IPS-18c (cell line): ENCODE results near the gene TRIM29.
"Not testable (repeated sequence)": the region's sequence is repeated elsewhere in the genome, so short reads cannot be mapped to it uniquely, and the experiment has no call there.

ENCODE experiments used
- H3K4me3 ChIP-seq: 2 replicates; pipeline ENCODE4 v1.7.0; 2013; ENCODE audit warnings: low read depth, mild to moderate bottlenecking, low read length, moderate library complexity; ENCODE audit not compliant: insufficient read depth
- H3K9me3 ChIP-seq: one replicate; pipeline ENCODE4 v1.6.1; 2013; ENCODE audit warnings: mild to moderate bottlenecking, low read length, moderate library complexity; ENCODE audit not compliant: control insufficient read depth, insufficient read depth

Gene TRIM29

GRCh38 chr11:120146413-120147093 is 8.6 kb upstream of the TRIM29 start:
- Histone ChIP-seq H3K4me3 (no peak overlapping the region), H3K9me3 (no peaks in the 10 kb centered on the region)

- Histone ChIP-seq H3K4me3 (no peak overlapping the region), H3K9me3 (no peaks in the 10 kb centered on the region)
Observed at GRCh38 chr11:120144501-120144900, 6.6 kb upstream of the TRIM29 start.

- not testable (repeated sequence) for H3K9me3 ChIP-seq, H3K4me3 ChIP-seq
Observed at GRCh38 chr11:120143472-120143871, 5.6 kb upstream of the TRIM29 start.

GRCh38 chr11:120142441-120143100 is 4.7 kb upstream of the TRIM29 start:
- no peak overlapping the region for H3K4me3 ChIP-seq
- no peaks in the 10 kb centered on the region for H3K9me3 ChIP-seq

- H3K4me3 ChIP-seq: no peak overlapping the region
- no peaks in the 10 kb centered on the region for H3K9me3 ChIP-seq
Observed at GRCh38 chr11:120141768-120142423, 4.0 kb upstream of the TRIM29 start.

GRCh38 chr11:120141113-120141767 is 3.3 kb upstream of the TRIM29 start:
- H3K9me3 ChIP-seq: no peaks in the 10 kb centered on the region
- no peak overlapping the region for H3K4me3 ChIP-seq

- H3K9me3 ChIP-seq: no peaks in the 10 kb centered on the region
- H3K4me3 ChIP-seq: no peak overlapping the region
Observed at GRCh38 chr11:120139316-120140069, 1.6 kb upstream of the TRIM29 start.

GRCh38 chr11:120137187-120137610 is 714 bp downstream of the TRIM29 start:
- Histone ChIP-seq H3K9me3 (no peaks in the 10 kb centered on the region), H3K4me3 (no peak overlapping the region)

GRCh38 chr11:120136356-120136755 is 1.6 kb downstream of the TRIM29 start:
- no peaks in the 10 kb centered on the region for H3K9me3 ChIP-seq
- H3K4me3 ChIP-seq: no peak overlapping the region

GRCh38 chr11:120135838-120136237 is 2.1 kb downstream of the TRIM29 start:
- no peaks in the 10 kb centered on the region for H3K9me3 ChIP-seq
- H3K4me3 ChIP-seq: no peak overlapping the region

- Histone ChIP-seq H3K4me3 (no peak overlapping the region), H3K9me3 (no peaks in the 10 kb centered on the region)
Observed at GRCh38 chr11:120134931-120135228, 3.0 kb downstream of the TRIM29 start.

- Histone ChIP-seq H3K4me3 (no peak overlapping the region), H3K9me3 (no peaks in the 10 kb centered on the region)
Observed at GRCh38 chr11:120134106-120134930, 3.6 kb downstream of the TRIM29 start.

- no peak overlapping the region for H3K4me3 ChIP-seq
- H3K9me3 ChIP-seq: no peaks in the 10 kb centered on the region
Observed at GRCh38 chr11:120133216-120134105, 4.5 kb downstream of the TRIM29 start.

GRCh38 chr11:120132645-120133185 is 5.2 kb downstream of the TRIM29 start:
- H3K9me3 ChIP-seq: no peaks in the 10 kb centered on the region
- no peak overlapping the region for H3K4me3 ChIP-seq

GRCh38 chr11:120131941-120132644 is 5.8 kb downstream of the TRIM29 start:
- Histone ChIP-seq H3K9me3 (no peaks in the 10 kb centered on the region), H3K4me3 (no peak overlapping the region)
